Astrocyte (in vitro differentiated cells and primary cell): ENCODE results near the gene COL5A1.

Experiments used
- CTCF ChIP-seq: IDR thresholded peaks from 2 replicates; pipeline ENCODE4 v1.5.1; 2011; ENCODE audit warnings: low read depth, mild to moderate bottlenecking, inconsistent platforms, low read length, moderate library complexity; ENCODE audit not compliant: insufficient read depth
- EZH2 ChIP-seq: IDR thresholded peaks from 2 replicates; pipeline ENCODE4 v1.6.1; 2012; ENCODE audit warnings: mild to moderate bottlenecking, low read length, inconsistent platforms; ENCODE audit not compliant: insufficient read depth

DNA sequence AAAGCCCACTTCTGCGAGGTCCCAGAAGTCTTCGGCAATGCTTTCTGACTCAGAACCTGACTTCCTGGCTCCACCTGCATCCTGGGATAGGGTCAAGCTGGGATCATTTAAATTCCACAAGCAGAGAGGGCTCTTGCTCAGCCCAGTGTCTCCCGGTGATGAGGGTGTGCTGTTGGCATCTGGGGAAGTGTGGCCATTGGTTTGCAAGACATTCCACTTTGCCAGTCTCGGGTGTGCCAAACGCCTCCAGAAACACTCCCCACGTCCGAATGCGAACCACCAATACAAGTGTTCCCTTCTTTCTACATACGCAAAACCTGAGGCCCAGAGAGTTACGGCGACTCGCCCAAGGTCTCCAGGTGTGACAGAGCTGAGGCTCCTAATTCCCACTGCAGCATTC, 195.9 kb downstream of the COL5A1 start:
- TF ChIP-seq CTCF, result no peak
- TF ChIP-seq EZH2, result no peak
